K562 (cell line): Measurements from ENCODE around the gene UBN1. TPM values are rescaled to one million over a fixed set of nuclear protein-coding genes. Genes with fewer than 3 reads are reported as not detected.

ENCODE experiments used
- ARNT ChIP-seq, 2 experiments: fragments of 450-650 bp; IDR thresholded peaks; 2 replicates each; pipeline ENCODE4 v1.6.1; 2016; ENCODE audit warnings: mild to moderate bottlenecking in 1 of 2
- GATAD2A ChIP-seq: fragments of 450-650 bp; IDR thresholded peaks from 2 replicates; pipeline ENCODE4 v1.6.1; 2017
- RAD21 ChIP-seq, 2 experiments: fragments of 250-450 bp in 1 of 2; fragments of 450-650 bp in 1 of 2; sonication (Bioruptor Pico) in 1 of 2; formaldehyde crosslinking in 1 of 2; IDR thresholded peaks in 1 of 2; conservative IDR thresholded peaks in 1 of 2; 2 replicates each; pipeline versions ENCODE4 v1.4.0 to v1.8.0; 2020 to 2022; ENCODE audit warnings: mild to moderate bottlenecking in 2 of 2, moderate library complexity in 1 of 2
- SPI1 ChIP-seq: IDR thresholded peaks from 2 replicates; pipeline ENCODE4 v1.6.1; 2011; ENCODE audit warnings: low read depth, low read length, control low read depth, borderline replicate concordance
- polyA plus RNA-seq, 8 experiments: library from polyadenylated mRNA; depleted of rRNA in 4 of 8; stranded (reverse) in 5 of 8; unstranded in 3 of 8; fragments of >200 nt; fragmentation: Nextera tagmentation in 2 of 8; fragmentation: Illumina TruSeq in 1 of 8; extraction: Ambion mirVana in 2 of 8; extraction: Trizol in 1 of 8; gene quantifications; 2 replicates each; pipeline versions ENCODE4 v1.2.1 to v1.2.3, GENCODE V29; 2011 to 2014; ENCODE audit warnings: inconsistent platforms in 1 of 8, missing spikeins in 1 of 8
- total RNA-seq, 7 experiments: library from RNA; depleted of rRNA in 6 of 7; stranded (reverse); fragments of >200 nt in 6 of 7; fragmentation: Illumina TruSeq in 2 of 7; extraction: Trizol in 2 of 7; gene quantifications; 2 replicates each; pipeline versions ENCODE4 v1.2.1 to v1.2.3, GENCODE V29; 2011 to 2021; ENCODE audit warnings: low replicate concordance in 1 of 7
- TF ChIP-seq, protein P1 (sequence below), 2 experiments: fragments of 450-650 bp; formaldehyde crosslinking in 1 of 2; IDR thresholded peaks; 2 replicates each; pipeline versions ENCODE4 v1.4.0 to v1.6.1; 2014 to 2020; ENCODE audit warnings: mild to moderate bottlenecking in 2 of 2, borderline replicate concordance in 1 of 2, low read depth in 1 of 2
- TF ChIP-seq, protein P2 (sequence below): fragments of 200-800 bp; sonication (Bioruptor generic); IDR thresholded peaks from 2 replicates; pipeline ENCODE4 v1.6.1; 2017; ENCODE audit warnings: missing genetic modification characterization, missing compliant biosample characterization
- TF ChIP-seq, protein P3 (sequence below): sonication (generic); formaldehyde crosslinking; IDR thresholded peaks from 2 replicates; pipeline ENCODE4 v1.8.1; 2023; ENCODE audit warnings: mild to moderate bottlenecking, missing genetic modification reagents

Gene UBN1
- total and polyA plus RNA-seq, 9 of the 15 experiments (the other 6 are each of a cell fraction or from before 2014, with no cell fraction given) = 1.5 to 45.7 (median 20.6) TPM

DNA sequence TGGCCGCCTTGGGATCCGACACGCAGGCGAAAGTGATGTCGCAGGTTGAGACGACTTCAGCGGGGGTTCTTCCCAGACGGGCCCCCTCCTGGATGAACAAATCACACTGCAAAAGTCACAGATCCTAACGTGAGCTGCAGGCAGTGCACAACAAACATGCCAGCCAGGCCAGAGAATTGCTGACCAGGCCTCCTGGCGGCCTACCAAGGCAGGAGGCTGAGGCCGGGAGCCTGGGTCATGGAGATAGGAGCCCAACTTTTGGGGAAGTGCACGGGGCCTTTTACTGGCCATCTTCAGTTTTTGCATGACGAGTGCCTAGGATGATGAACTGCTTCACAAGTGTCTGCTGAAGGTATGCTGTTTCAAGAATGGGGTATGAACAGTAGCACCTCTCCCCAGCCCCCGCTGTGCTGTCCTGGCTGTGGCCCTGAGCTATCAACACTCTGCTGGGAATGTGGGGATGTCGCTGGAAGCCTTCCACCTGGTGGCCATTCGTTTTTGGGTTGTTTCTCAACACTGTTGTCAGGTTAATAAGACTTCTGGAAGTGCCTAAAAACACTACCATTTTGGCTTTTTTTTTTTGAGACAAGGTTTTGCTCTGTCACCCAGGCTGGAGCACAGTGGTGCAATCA is 32.6 kb upstream of the UBN1 start (continued):
- TF ChIP-seq, protein P1, sequence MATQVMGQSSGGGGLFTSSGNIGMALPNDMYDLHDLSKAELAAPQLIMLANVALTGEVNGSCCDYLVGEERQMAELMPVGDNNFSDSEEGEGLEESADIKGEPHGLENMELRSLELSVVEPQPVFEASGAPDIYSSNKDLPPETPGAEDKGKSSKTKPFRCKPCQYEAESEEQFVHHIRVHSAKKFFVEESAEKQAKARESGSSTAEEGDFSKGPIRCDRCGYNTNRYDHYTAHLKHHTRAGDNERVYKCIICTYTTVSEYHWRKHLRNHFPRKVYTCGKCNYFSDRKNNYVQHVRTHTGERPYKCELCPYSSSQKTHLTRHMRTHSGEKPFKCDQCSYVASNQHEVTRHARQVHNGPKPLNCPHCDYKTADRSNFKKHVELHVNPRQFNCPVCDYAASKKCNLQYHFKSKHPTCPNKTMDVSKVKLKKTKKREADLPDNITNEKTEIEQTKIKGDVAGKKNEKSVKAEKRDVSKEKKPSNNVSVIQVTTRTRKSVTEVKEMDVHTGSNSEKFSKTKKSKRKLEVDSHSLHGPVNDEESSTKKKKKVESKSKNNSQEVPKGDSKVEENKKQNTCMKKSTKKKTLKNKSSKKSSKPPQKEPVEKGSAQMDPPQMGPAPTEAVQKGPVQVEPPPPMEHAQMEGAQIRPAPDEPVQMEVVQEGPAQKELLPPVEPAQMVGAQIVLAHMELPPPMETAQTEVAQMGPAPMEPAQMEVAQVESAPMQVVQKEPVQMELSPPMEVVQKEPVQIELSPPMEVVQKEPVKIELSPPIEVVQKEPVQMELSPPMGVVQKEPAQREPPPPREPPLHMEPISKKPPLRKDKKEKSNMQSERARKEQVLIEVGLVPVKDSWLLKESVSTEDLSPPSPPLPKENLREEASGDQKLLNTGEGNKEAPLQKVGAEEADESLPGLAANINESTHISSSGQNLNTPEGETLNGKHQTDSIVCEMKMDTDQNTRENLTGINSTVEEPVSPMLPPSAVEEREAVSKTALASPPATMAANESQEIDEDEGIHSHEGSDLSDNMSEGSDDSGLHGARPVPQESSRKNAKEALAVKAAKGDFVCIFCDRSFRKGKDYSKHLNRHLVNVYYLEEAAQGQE (IDR thresholded peaks at IDR 0.05; ENCODE audit: borderline replicate concordance) = peak; percentile 18; the same call in 1 of the 2 replicates
- TF ChIP-seq, protein P1 (CRISPR knock-in tag; IDR thresholded peaks at IDR 0.05; ENCODE audit: low read depth) = no peak
- peak in 1 of 2 experiments; percentile 24; a peak in 2 of 4 replicates for TF ChIP-seq RAD21 (CRISPR knock-in tag; conservative IDR thresholded peaks at IDR 0.05 in 1 of 2, IDR thresholded peaks at IDR 0.05 in 1 of 2)
- TF ChIP-seq, protein P2, sequence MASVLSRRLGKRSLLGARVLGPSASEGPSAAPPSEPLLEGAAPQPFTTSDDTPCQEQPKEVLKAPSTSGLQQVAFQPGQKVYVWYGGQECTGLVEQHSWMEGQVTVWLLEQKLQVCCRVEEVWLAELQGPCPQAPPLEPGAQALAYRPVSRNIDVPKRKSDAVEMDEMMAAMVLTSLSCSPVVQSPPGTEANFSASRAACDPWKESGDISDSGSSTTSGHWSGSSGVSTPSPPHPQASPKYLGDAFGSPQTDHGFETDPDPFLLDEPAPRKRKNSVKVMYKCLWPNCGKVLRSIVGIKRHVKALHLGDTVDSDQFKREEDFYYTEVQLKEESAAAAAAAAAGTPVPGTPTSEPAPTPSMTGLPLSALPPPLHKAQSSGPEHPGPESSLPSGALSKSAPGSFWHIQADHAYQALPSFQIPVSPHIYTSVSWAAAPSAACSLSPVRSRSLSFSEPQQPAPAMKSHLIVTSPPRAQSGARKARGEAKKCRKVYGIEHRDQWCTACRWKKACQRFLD (CRISPR knock-in tag) = no peak
- no peak for TF ChIP-seq GATAD2A
- TF ChIP-seq ARNT (IDR thresholded peaks at IDR 0.05) = no peak
- peak; percentile 77 for TF ChIP-seq SPI1
- TF ChIP-seq, protein P3, sequence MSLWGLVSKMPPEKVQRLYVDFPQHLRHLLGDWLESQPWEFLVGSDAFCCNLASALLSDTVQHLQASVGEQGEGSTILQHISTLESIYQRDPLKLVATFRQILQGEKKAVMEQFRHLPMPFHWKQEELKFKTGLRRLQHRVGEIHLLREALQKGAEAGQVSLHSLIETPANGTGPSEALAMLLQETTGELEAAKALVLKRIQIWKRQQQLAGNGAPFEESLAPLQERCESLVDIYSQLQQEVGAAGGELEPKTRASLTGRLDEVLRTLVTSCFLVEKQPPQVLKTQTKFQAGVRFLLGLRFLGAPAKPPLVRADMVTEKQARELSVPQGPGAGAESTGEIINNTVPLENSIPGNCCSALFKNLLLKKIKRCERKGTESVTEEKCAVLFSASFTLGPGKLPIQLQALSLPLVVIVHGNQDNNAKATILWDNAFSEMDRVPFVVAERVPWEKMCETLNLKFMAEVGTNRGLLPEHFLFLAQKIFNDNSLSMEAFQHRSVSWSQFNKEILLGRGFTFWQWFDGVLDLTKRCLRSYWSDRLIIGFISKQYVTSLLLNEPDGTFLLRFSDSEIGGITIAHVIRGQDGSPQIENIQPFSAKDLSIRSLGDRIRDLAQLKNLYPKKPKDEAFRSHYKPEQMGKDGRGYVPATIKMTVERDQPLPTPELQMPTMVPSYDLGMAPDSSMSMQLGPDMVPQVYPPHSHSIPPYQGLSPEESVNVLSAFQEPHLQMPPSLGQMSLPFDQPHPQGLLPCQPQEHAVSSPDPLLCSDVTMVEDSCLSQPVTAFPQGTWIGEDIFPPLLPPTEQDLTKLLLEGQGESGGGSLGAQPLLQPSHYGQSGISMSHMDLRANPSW (CRISPR knock-in tag) = no peak
- TF ChIP-seq, all 486 proteins: peak for 4
